ENCODE results near the gene ANKRD62. TPM values are rescaled to one million over a fixed set of nuclear protein-coding genes. Genes with fewer than 3 reads are reported as not detected.
"Not testable (repeated sequence)": the region's sequence is repeated elsewhere in the genome, so short reads cannot be mapped to it uniquely, and the experiment has no call there.

ANKRD62 gene
- total RNA-seq, 2 donors from 2014 or later, result not detected

DNA sequence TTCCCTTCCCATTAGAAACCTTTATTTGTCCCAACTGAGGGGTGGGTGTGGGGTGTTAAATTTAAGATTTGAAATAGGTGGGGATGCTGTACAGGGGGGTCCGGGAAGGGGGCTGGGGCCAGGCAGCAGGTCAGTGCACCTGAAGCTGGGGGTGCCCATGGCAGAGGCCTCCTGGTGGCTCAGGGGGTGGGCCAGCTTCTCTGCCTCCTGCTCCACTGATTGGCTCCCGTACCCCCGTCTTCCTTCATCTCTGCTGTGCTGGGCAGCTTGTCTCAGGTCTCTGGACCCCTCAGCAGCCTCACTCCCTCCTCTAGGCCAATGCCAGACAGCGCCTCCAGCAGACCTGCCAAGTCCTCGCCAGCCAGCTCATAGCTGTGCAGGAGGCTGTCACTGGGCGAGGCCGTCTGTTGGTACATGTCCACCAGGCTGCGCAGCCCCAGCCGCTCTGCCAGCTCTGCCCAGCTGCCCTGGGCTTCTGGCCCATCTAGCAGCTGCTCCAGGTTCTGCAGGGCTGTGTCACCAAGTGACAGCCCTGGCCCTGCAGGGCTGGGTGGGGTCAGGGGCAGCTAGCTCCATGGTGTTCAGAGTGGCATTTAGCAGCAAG, 2.0 kb upstream of the ANKRD62 start:
- H3K27me3 Mint-ChIP-seq, result peaks cover 19% of the 10 kb centered on the region
- no peak overlapping the region for H3K27ac Mint-ChIP-seq
- no peaks in the 10 kb centered on the region for H3K36me3 Mint-ChIP-seq (ENCODE audit: low read depth)
- no peak overlapping the region for H3K4me3 Mint-ChIP-seq
- no peaks in the 10 kb centered on the region for H3K9me3 ChIP-seq (ENCODE audit: control insufficient read depth, low read length, poor library complexity, severe bottlenecking)
- H3K4me1 Mint-ChIP-seq, result no peaks in the 10 kb centered on the region
- no peak for ATAC-seq
- no peak for DNase-seq

- Mint-ChIP-seq H3K4me3 (no peak overlapping the region), H3K4me1 (no peaks in the 10 kb centered on the region)
These were observed 1.0 kb upstream of the ANKRD62 start for GRCh38 chr18:12092398-12093229.

DNA sequence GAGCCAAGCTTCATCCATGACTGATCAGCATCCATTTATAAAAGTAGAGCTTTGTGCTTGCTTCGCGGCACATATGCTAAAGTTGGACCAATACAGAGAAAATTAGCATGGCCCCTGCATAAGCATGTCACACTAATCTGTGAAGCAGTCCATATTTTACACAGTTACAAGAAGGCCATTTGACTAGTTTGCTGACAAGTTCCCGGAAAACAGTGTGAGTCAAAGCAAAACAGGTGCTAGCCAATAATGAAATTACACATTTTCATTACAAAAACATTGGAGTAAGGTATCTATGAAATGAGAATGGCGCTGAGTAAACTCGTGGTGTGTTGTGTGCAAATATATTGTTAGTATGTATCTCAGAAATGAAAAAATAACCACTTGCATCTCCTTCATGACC, 4.7 kb downstream of the ANKRD62 start:
- ATAC-seq (no peak), DNase-seq (no peak)
- no peak overlapping the region for H3K27ac Mint-ChIP-seq
- peaks cover 40% of the 10 kb centered on the region for H3K27me3 Mint-ChIP-seq
- no peaks in the 10 kb centered on the region for H3K4me1 Mint-ChIP-seq
- H3K36me3 Mint-ChIP-seq (ENCODE audit: low read depth), result no peaks in the 10 kb centered on the region
- H3K9me3 ChIP-seq (ENCODE audit: control insufficient read depth, low read length, poor library complexity, severe bottlenecking), result no peaks in the 10 kb centered on the region
- H3K4me3 Mint-ChIP-seq, result no peak overlapping the region

More at GRCh38 chr18:12092398-12093229, 1.0 kb upstream of the ANKRD62 start:
- peaks cover 29% of the 10 kb centered on the region for H3K27me3 Mint-ChIP-seq
- ATAC-seq (no peak), DNase-seq (no peak)
- H3K27ac Mint-ChIP-seq, result no peak overlapping the region
- H3K9me3 ChIP-seq (ENCODE audit: control insufficient read depth, low read length, poor library complexity, severe bottlenecking), result no peaks in the 10 kb centered on the region
- no peaks in the 10 kb centered on the region for H3K36me3 Mint-ChIP-seq (ENCODE audit: low read depth)

- H3K9me3 ChIP-seq (ENCODE audit: control insufficient read depth, low read length, poor library complexity, severe bottlenecking), result no peaks in the 10 kb centered on the region
- Mint-ChIP-seq H3K36me3 (ENCODE audit: low read depth) (no peaks in the 10 kb centered on the region), H3K4me1 (no peaks in the 10 kb centered on the region), H3K4me3 (no peak overlapping the region), H3K27me3 (peaks cover 41% of the 10 kb centered on the region), H3K27ac (no peak overlapping the region)
- ATAC-seq (no peak), DNase-seq (no peak)
These were observed 5.5 kb downstream of the ANKRD62 start for GRCh38 chr18:12099160-12099559.

GRCh38 chr18:12101266-12101665, 7.6 kb downstream of the ANKRD62 start:
- DNase-seq, result no peak
- no peak for ATAC-seq
- peaks cover 49% of the 10 kb centered on the region for H3K27me3 Mint-ChIP-seq
- no peaks in the 10 kb centered on the region for H3K4me1 Mint-ChIP-seq
- no peak overlapping the region for H3K27ac Mint-ChIP-seq
- no peaks in the 10 kb centered on the region for H3K9me3 ChIP-seq (ENCODE audit: control insufficient read depth, low read length, poor library complexity, severe bottlenecking)
- H3K4me3 Mint-ChIP-seq, result no peak overlapping the region
- H3K36me3 Mint-ChIP-seq (ENCODE audit: low read depth), result no peaks in the 10 kb centered on the region

DNA sequence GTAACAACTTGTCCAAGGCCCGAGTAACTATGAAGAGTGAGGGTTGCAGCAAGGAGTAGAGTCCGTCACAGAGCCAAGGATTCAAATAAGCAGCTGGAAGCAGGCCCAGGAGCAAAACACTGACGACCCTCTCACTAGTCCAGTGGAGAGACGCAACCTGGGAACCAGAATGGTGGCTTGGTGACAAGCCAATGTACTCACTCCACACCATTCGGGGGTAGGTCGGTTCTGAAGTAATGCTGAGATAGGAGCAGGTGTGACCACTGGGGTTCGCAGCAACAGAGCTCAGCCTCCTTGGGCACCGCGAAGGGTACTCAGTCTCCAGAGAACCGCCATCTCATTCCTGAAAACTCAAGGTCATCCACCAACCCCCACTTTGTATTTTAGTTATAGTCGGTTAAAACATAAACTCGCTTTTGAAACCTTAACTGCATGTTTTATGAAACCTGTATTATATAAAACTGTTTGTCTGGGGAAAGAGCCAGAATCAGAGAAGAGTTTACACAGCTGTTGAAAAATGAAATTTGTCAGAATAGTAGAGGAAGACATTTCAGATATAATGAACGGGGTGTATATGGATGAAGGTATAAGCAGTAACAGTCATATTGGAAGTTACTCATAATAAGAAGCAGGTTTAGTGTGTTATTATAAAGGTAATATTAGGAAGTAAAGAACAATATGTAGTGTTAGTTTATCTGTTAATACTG, 8.6 kb downstream of the ANKRD62 start:
- Mint-ChIP-seq H3K4me1 (no peaks in the 10 kb centered on the region), H3K36me3 (ENCODE audit: low read depth) (no peaks in the 10 kb centered on the region), H3K4me3 (no peak overlapping the region), H3K27me3 (peaks cover 50% of the 10 kb centered on the region), H3K27ac (no peak overlapping the region)
- DNase-seq (no peak), ATAC-seq (no peak)
- H3K9me3 ChIP-seq (ENCODE audit: control insufficient read depth, low read length, poor library complexity, severe bottlenecking), result no peaks in the 10 kb centered on the region

DNA sequence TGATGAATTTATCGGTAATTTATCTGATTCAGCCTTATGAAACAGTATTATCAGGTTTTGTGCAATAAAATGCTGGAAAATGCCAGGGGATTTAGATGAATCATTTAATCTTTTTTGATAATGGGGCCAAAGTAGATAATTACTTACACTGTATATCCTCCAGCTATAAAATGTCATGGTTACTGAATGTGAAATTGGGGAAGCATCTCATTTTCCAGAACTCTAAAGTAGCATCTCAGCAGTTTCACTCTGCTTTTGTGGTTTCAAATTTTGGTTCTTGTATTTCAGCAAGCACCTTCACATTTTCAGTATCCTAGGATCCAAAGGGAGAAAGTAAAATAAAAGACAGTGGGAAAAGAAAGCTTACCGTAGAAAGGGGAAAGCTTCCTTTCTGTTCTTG, 12.8 kb downstream of the ANKRD62 start:
- peaks cover under 1% of the 10 kb centered on the region for H3K36me3 Mint-ChIP-seq (ENCODE audit: low read depth)
- no peak overlapping the region for H3K27ac Mint-ChIP-seq
- no peak overlapping the region for H3K4me3 Mint-ChIP-seq
- no peaks in the 10 kb centered on the region for H3K9me3 ChIP-seq (ENCODE audit: control insufficient read depth, low read length, poor library complexity, severe bottlenecking)
- H3K27me3 Mint-ChIP-seq, result peaks cover 47% of the 10 kb centered on the region
- H3K4me1 Mint-ChIP-seq, result no peaks in the 10 kb centered on the region
- DNase-seq (no peak), ATAC-seq (no peak)

- Mint-ChIP-seq H3K36me3 (ENCODE audit: low read depth) (peaks cover 2% of the 10 kb centered on the region), H3K4me1 (no peaks in the 10 kb centered on the region), H3K27ac (no peak overlapping the region), H3K27me3 (peaks cover 30% of the 10 kb centered on the region), H3K4me3 (no peak overlapping the region)
- H3K9me3 ChIP-seq (ENCODE audit: control insufficient read depth, low read length, poor library complexity, severe bottlenecking), result no peaks in the 10 kb centered on the region
- DNase-seq (no peak), ATAC-seq (no peak)
These were observed 16.2 kb downstream of the ANKRD62 start for GRCh38 chr18:12109836-12110235.

DNA sequence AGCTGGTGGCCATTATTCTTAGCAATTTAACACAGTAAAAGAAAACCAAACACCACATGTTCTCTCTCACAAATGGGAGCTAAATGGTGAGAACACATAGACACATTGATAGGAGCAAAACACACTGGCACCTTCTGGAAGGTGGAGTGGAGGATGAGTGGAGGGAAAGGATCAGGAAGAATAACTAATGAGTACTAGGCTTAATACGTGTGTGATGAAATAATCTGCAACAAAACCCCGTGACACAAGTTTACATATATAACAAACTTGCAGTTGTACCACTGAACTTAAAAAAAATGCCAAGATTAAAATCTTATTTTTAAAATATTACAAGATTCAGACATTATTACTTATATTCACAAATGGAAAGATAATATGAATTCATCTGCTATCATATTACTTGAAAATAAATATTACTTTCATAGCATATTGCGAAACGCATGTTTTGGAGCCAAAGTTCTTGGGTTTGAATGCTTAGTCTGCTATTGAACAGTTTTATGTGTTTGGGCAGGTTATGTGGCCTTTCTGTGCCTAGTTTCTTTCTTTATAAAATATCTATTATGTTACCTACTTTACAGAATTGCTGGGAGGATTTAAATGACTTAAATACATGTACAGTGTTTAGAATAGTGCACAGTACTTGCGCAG, 20.5 kb downstream of the ANKRD62 start:
- H3K9me3 ChIP-seq (ENCODE audit: control insufficient read depth, low read length, poor library complexity, severe bottlenecking), result no peaks in the 10 kb centered on the region
- Mint-ChIP-seq H3K4me1 (no peaks in the 10 kb centered on the region), H3K4me3 (no peak overlapping the region), H3K36me3 (ENCODE audit: low read depth) (peaks cover 2% of the 10 kb centered on the region), H3K27ac (no peak overlapping the region), H3K27me3 (peaks cover 20% of the 10 kb centered on the region)
- DNase-seq, result no peak
- ATAC-seq, result no peak

DNA sequence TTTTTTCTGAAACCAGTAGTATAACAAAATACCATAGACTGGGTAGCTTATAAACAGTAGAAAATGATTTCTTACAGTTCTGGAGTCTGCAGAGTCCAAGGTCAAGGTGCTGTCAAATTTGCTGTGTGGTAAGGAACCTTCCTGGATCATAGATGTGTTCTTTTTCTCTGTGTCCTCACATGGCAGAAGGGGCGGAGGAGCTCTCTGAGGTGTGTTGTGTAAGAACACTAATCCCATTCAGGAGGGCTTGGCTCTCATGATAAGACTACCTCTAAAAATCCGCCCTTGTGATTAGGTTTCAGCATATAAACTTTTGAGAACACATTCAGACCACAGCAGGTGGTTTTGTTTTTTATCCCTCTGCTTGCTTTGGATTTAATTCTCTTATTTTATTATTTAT, 25.7 kb downstream of the ANKRD62 start:
- no peak overlapping the region for H3K27ac Mint-ChIP-seq
- H3K36me3 Mint-ChIP-seq (ENCODE audit: low read depth), result peaks cover 3% of the 10 kb centered on the region
- H3K4me1 Mint-ChIP-seq, result no peaks in the 10 kb centered on the region
- no peak for ATAC-seq
- no peaks in the 10 kb centered on the region for H3K9me3 ChIP-seq (ENCODE audit: control insufficient read depth, low read length, poor library complexity, severe bottlenecking)
- no peak overlapping the region for H3K4me3 Mint-ChIP-seq
- H3K27me3 Mint-ChIP-seq, result peaks cover 28% of the 10 kb centered on the region
- DNase-seq, result no peak

GRCh38 chr18:12121175-12122042, 27.8 kb downstream of the ANKRD62 start:
- Mint-ChIP-seq H3K4me3 (no peak overlapping the region), H3K4me1 (no peaks in the 10 kb centered on the region), H3K27ac (no peak overlapping the region), H3K36me3 (ENCODE audit: low read depth) (peaks cover 3% of the 10 kb centered on the region), H3K27me3 (peaks cover 45% of the 10 kb centered on the region)
- no peaks in the 10 kb centered on the region for H3K9me3 ChIP-seq (ENCODE audit: control insufficient read depth, low read length, poor library complexity, severe bottlenecking)
- no peak for DNase-seq
- no peak for ATAC-seq

DNA sequence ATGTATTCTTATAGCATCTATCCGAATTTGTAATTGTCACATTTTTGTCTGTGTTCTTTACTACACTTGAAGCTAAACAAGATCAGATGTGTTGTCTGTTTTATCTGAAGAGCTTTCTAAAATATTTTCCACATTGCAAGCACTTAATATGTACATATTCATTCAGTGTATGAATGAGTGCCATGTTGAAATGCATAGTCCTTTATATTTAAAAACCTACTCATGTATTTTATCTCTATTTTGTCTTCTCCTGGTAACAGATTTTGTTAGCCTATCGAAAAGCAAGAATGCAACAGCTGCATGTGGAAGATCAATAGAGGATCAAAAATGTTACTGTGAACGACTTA, 28.4 kb downstream of the ANKRD62 start:
- DNase-seq; H3K9me3 ChIP-seq (ENCODE audit: control insufficient read depth, low read length, poor library complexity, severe bottlenecking); ATAC-seq; H3K4me3 Mint-ChIP-seq; H3K27ac Mint-ChIP-seq; H3K4me1 Mint-ChIP-seq; H3K36me3 Mint-ChIP-seq (ENCODE audit: low read depth): not testable (repeated sequence)
- peaks cover 48% of the 10 kb centered on the region for H3K27me3 Mint-ChIP-seq

Data from T-helper 17 cell (primary cell).